ENCODE results near the gene AGBL5. TPM values are rescaled to one million over a fixed set of nuclear protein-coding genes. Genes with fewer than 3 reads are reported as not detected.

AGBL5 gene
- total and polyA plus RNA-seq, 9 of the 15 experiments (the other 6 are each of a cell fraction or from before 2014, with no cell fraction given), result 3.3 to 52.7 (median 26.2) TPM

DNA sequence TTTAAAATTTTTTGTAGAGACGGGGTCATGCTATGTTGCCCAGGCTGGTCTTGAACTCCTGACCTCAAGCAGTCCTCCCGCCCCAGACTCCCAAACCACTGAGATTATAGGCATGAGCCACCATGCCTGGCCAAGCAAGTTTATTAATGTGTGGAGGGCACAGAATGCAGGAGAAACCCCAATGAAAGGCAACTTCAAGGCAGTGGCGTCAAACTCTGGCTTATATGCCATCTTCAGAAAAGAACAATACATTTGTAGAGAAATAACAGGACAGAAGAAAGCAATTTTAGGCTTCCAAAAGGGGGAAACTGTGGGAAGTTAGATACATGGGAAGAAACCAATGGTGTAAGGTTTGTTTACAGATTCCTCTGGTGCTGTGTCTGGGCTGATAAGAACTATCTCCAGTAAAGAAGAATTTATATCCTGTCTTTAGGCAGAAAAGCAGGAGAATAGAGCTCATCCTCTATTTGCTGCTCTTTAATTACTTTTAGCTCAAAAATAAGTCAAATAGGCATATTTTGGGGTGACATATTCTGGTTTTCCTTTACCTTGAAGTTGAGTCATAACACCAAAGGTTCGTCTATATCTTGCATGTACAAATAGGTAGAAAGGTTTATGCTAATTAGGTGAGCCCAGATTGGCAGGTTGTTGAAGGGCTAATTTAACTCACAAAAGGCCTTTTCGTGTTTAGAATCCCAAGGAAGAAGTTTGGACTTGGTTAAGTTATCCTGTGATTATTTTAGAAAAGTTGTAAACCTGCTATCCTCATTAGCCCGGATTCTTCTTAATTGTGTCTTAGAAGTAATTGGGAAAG lies 44.7 kb upstream of the AGBL5 start (continued):
- TF ChIP-seq, protein P1, sequence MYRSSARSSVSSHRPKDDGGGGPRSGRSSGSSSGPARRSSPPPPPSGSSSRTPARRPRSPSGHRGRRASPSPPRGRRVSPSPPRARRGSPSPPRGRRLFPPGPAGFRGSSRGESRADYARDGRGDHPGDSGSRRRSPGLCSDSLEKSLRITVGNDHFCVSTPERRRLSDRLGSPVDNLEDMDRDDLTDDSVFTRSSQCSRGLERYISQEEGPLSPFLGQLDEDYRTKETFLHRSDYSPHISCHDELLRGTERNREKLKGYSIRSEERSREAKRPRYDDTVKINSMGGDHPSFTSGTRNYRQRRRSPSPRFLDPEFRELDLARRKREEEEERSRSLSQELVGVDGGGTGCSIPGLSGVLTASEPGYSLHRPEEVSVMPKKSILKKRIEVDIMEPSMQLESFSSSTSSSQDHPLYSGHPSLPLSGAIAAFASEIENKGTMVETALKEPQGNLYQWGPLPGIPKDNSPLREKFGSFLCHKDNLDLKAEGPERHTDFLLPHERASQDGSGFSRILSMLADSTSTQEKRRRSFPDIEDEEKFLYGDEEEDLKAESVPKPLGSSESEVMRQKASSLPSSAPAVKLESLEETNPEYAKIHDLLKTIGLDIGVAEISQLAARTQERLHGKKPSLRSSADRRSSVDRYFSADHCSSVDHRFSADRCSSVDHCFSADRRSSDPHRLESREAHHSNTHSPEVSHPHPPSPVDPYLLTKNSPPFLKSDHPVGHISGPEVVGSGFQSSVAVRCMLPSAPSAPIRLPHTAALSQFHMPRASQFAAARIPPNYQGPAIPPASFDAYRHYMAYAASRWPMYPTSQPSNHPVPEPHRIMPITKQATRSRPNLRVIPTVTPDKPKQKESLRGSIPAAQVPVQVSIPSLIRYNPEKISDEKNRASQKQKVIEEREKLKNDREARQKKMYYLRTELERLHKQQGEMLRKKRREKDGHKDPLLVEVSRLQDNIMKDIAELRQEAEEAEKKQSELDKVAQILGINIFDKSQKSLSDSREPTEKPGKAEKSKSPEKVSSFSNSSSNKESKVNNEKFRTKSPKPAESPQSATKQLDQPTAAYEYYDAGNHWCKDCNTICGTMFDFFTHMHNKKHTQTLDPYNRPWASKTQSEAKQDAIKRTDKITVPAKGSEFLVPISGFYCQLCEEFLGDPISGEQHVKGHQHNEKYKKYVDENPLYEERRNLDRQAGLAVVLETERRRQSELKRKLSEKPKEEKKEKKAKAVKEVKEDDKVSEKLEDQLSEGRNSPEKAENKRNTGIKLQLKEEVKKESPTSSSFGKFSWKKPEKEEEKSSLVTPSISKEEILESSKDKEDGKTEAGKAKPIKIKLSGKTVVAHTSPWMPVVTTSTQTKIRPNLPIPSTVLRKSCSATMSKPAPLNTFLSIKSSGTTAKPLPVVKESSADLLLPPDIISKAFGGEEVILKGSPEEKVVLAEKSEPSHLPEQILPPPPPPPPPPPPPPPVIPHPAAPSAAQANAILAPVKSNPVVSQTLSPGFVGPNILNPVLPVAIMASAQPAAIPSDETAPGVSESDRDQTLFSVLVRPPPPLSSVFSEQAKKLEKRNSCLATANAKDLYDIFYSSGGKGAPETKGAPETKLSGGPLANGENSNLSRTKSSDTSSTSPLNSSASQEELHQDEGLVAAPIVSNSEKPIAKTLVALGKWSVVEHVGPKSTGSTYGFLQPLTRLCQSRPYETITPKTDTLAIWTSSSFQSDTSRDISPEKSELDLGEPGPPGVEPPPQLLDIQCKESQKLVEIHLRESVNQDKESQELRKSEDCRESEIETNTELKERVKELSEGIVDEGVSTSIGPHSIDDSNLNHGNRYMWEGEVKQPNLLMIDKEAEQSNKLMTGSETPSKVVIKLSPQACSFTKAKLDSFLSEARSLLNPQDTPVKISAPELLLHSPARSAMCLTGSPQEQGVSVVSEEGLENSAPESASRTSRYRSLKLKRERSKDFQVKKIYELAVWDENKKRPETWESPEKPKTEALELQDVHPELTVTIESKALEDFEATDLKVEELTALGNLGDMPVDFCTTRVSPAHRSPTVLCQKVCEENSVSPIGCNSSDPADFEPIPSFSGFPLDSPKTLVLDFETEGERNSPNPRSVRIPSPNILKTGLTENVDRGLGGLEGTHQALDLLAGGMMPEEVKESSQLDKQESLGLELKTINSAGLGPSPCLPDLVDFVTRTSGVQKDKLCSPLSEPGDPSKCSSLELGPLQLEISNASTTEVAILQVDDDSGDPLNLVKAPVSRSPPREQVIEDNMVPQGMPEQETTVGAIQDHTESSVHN (IDR thresholded peaks at IDR 0.05; ENCODE audit: borderline replicate concordance in 1 of 2, low read depth in 1 of 2), result no peak
- TF ChIP-seq HDAC2 (IDR thresholded peaks at IDR 0.05) (peak; percentile 80; the same call in 1 of the 2 replicates), TEAD1 (CRISPR knock-in tag; IDR thresholded peaks at IDR 0.05) (peak in 1 of 2 experiments; percentile 74; a peak in 1 of 4 replicates), KLF10 (CRISPR knock-in tag; IDR thresholded peaks at IDR 0.05) (no peak), POLR2A (conservative IDR thresholded peaks at IDR 0.05) (no peak), YY1 (IDR thresholded peaks at IDR 0.05; ENCODE audit: borderline replicate concordance in 1 of 3, control insufficient read depth in 1 of 3, extremely low read depth in 1 of 3, insufficient read depth in 3 of 3, insufficient read length in 1 of 3, insufficient replicate concordance in 2 of 3, low read depth in 1 of 3, low read length in 2 of 3) (no peak), SAFB2 (IDR thresholded peaks at IDR 0.05; ENCODE audit: borderline replicate concordance, low read depth, low read length, severe bottlenecking) (no peak)
- TF ChIP-seq, protein P2, sequence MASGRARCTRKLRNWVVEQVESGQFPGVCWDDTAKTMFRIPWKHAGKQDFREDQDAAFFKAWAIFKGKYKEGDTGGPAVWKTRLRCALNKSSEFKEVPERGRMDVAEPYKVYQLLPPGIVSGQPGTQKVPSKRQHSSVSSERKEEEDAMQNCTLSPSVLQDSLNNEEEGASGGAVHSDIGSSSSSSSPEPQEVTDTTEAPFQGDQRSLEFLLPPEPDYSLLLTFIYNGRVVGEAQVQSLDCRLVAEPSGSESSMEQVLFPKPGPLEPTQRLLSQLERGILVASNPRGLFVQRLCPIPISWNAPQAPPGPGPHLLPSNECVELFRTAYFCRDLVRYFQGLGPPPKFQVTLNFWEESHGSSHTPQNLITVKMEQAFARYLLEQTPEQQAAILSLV (tag; IDR thresholded peaks at IDR 0.05), result no peak
- TF ChIP-seq, protein P3, sequence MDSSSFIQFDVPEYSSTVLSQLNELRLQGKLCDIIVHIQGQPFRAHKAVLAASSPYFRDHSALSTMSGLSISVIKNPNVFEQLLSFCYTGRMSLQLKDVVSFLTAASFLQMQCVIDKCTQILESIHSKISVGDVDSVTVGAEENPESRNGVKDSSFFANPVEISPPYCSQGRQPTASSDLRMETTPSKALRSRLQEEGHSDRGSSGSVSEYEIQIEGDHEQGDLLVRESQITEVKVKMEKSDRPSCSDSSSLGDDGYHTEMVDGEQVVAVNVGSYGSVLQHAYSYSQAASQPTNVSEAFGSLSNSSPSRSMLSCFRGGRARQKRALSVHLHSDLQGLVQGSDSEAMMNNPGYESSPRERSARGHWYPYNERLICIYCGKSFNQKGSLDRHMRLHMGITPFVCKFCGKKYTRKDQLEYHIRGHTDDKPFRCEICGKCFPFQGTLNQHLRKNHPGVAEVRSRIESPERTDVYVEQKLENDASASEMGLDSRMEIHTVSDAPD (CRISPR knock-in tag; IDR thresholded peaks at IDR 0.05), result no peak
